Measurements from ENCODE around the gene VAC14. TPM values are rescaled to one million over a fixed set of nuclear protein-coding genes. Genes with fewer than 3 reads are reported as not detected.

Gene VAC14
- total RNA-seq, 1 donor from 2014 or later = 38.4 TPM

DNA sequence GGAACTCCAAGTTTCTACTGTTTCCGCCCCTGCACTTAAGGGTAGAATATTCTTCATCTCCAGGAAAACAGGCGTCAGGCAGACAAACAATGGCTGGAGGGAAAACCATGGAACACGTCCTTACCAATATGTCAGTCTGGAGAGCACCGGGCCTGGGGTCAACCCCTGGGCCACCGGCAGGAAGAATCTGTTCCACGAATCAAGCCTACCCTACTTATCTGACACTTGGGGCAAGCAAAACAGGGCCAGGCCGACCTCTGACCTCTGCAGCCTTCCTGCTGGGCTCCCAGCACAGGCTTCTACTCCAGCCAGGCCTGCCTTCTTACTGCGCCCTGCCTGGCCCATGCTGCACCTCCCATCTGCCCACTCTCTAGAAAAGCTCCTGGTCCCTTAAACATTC, 10.1 kb downstream of the VAC14 start:
- Mint-ChIP-seq H3K36me3 (ENCODE audit: insufficient read depth) (peaks cover 1% of the 10 kb centered on the region), H3K9me3 (ENCODE audit: low read depth) (no peaks in the 10 kb centered on the region), H3K27ac (no peak overlapping the region), H3K4me1 (ENCODE audit: low read depth) (peaks cover 10% of the 10 kb centered on the region), H3K27me3 (no peaks in the 10 kb centered on the region), H3K4me3 (ENCODE audit: low read depth) (no peak overlapping the region)
- TF ChIP-seq, protein P1, sequence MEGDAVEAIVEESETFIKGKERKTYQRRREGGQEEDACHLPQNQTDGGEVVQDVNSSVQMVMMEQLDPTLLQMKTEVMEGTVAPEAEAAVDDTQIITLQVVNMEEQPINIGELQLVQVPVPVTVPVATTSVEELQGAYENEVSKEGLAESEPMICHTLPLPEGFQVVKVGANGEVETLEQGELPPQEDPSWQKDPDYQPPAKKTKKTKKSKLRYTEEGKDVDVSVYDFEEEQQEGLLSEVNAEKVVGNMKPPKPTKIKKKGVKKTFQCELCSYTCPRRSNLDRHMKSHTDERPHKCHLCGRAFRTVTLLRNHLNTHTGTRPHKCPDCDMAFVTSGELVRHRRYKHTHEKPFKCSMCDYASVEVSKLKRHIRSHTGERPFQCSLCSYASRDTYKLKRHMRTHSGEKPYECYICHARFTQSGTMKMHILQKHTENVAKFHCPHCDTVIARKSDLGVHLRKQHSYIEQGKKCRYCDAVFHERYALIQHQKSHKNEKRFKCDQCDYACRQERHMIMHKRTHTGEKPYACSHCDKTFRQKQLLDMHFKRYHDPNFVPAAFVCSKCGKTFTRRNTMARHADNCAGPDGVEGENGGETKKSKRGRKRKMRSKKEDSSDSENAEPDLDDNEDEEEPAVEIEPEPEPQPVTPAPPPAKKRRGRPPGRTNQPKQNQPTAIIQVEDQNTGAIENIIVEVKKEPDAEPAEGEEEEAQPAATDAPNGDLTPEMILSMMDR (IDR thresholded peaks at IDR 0.05; ENCODE audit: unreplicated experiment) = no peak
- DNase-seq (ENCODE audit: low spot score, unreplicated experiment) = no peak

DNA sequence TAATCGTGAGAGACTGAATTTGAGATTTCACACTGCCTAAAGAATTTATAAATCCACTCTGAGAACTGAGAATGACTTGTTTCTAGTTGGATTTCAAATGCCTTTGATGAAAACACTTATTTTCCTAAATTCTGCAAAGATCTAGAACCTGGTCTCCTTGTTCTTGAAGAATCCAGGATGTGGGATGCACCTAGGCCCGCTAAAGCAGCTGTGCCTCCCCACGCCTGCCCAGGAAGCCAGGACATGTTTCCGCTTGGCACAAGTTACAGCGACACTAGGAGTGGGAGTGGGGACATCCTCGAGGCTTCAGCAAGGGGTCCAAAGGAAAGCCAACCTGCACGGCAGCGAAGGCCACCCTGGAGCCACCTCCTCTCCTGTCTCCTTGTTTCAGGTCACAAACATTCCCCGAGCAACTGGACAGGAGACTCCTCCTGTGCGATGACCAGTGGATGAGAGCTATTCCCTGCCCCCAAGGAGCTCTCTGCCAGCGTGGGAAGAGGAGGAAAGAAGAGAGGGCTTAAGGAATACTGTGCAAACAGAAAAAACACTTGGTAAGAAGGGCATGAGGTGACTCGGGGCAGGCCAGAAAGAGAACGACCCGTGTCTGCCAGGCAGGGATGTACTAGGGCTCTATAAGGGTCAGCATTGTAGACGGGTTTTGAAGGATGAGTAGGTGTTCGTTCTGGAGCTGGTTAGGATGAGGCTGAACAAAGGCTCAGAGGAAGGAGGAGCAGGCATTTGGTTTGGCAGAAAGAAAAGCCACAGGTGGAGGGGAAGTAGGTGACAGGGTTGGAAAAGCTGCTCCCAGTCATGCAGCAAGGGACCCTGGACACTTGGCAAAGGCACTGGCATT, 11.1 kb downstream of the VAC14 start:
- H3K4me1 Mint-ChIP-seq (ENCODE audit: low read depth) = peaks cover 10% of the 10 kb centered on the region
- H3K36me3 Mint-ChIP-seq (ENCODE audit: insufficient read depth) = peaks cover 1% of the 10 kb centered on the region
- no peaks in the 10 kb centered on the region for H3K27me3 Mint-ChIP-seq
- TF ChIP-seq, protein P1 (IDR thresholded peaks at IDR 0.05; ENCODE audit: unreplicated experiment) = no peak
- H3K9me3 Mint-ChIP-seq (ENCODE audit: low read depth) = no peaks in the 10 kb centered on the region
- H3K4me3 Mint-ChIP-seq (ENCODE audit: low read depth) = no peak overlapping the region
- no peak for DNase-seq (ENCODE audit: low spot score, unreplicated experiment)
- H3K27ac Mint-ChIP-seq = no peak overlapping the region

DNA sequence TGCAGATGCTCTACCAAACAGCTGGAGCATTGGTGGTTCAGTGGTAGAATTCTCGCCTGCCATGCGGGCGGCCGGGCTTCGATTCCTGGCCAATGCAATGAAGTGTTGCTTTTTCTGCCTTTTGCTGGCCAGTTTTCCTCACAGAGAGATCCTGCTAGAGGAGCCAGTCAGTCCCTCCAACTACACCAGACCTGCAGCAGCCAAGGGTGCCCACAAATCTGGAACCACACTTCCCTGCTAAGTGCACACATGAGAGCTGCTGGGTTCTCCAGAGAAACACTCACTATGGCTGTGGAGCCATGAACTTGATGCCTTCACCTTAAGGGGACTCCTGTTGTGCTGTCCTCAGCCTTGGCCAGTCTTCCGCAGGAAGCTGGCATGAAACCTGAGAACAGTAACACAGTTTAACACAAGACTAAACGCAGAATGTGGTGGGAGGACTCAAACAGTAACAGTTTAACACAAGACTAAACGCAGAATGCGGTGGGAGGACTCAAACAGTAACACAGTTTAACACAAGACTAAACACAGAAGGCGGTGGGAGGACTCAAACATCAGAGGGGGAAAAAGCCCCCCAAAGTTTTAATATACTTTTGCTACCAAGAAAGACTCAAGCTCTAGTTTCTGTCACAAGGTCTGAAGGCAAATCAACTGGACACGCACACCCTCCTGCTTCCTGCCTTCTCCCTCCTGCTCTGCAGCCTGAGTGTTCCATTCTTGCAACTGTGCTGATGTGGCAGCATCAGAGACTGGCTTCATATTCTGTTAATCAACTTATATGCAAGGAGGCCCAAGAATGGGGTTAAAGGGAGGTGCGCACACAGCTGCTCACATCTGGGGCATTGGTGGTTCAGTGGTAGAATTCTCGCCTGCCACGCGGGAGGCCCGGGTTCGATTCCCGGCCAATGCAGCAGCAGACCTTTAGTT, 12.0 kb downstream of the VAC14 start:
- H3K4me1 Mint-ChIP-seq (ENCODE audit: low read depth) = peaks cover 10% of the 10 kb centered on the region
- no peaks in the 10 kb centered on the region for H3K9me3 Mint-ChIP-seq (ENCODE audit: low read depth)
- no peaks in the 10 kb centered on the region for H3K27me3 Mint-ChIP-seq
- peaks cover 1% of the 10 kb centered on the region for H3K36me3 Mint-ChIP-seq (ENCODE audit: insufficient read depth)
- TF ChIP-seq, protein P1 (IDR thresholded peaks at IDR 0.05; ENCODE audit: unreplicated experiment) = no peak
- no peak for DNase-seq (ENCODE audit: low spot score, unreplicated experiment)
- H3K4me3 Mint-ChIP-seq (ENCODE audit: low read depth) = no peak overlapping the region
- no peak overlapping the region for H3K27ac Mint-ChIP-seq

DNA sequence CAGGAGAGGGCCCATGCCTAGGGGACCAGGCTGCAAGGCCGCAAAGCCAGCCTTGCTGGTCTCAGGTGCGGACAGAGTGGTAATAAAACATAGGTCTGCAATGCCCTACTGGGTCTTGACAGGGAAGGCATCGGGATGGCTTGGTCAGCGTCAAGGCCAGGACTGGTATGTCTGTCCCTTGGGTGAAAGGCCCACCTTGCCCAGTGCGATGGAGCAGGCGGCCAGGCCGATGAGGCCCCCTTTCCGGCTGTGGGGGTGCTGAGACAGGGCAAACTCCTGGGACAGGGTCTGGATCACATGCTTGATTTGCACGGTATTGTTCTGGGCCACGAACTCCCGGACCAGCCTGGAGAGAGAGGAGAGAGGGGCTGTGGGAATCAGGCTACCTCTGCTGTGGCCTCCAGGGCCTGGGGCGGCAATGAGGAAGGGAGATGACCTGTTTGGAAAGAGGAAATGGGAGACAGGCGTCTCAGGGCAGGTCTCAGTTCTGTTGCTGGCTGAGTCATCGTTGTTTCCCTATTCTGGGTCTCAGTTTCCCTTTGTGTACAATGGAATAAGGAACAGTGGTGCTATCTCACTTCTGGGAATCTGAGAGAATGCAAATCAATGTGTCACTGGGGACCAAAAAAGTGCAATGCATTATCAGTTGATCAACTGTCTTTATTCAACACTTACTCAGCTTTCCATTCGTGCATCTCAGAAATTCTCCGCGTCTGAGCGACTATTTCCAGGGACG, 14.8 kb downstream of the VAC14 start:
- Mint-ChIP-seq H3K4me1 (ENCODE audit: low read depth) (peaks cover 8% of the 10 kb centered on the region), H3K9me3 (ENCODE audit: low read depth) (no peaks in the 10 kb centered on the region), H3K4me3 (ENCODE audit: low read depth) (no peak overlapping the region), H3K27me3 (no peaks in the 10 kb centered on the region), H3K36me3 (ENCODE audit: insufficient read depth) (peaks cover 15% of the 10 kb centered on the region), H3K27ac (no peak overlapping the region)
- DNase-seq (ENCODE audit: low spot score, unreplicated experiment) = no peak
- TF ChIP-seq, protein P1 (IDR thresholded peaks at IDR 0.05; ENCODE audit: unreplicated experiment) = no peak
